SJSA1 (cell line): ENCODE measurements around the gene SMCP. TPM values are rescaled to one million over a fixed set of nuclear protein-coding genes. Genes with fewer than 3 reads are reported as not detected.

ENCODE experiments used
- DNase-seq, 2 experiments: peaks; one replicate each; pipeline ENCODE4 v3.0.0-alpha.2; 2015 to 2020; ENCODE audit warnings: low spot score in 2 of 2, low read depth in 1 of 2
- H3K27ac ChIP-seq: fragments of 250-450 bp; sonication (Bioruptor Pico); 2 replicates; pipeline ENCODE4 v1.5.1; 2020; ENCODE audit warnings: mild to moderate bottlenecking, moderate library complexity
- H3K27me3 ChIP-seq: fragments of 250-450 bp; sonication (Bioruptor Pico); replicated peaks from 2 replicates; pipeline ENCODE4 v1.5.1; 2020; ENCODE audit warnings: mild to moderate bottlenecking, moderate library complexity
- H3K36me3 ChIP-seq: fragments of 250-450 bp; sonication (Bioruptor Pico); 2 replicates; pipeline ENCODE4 v1.5.1; 2020; ENCODE audit warnings: mild to moderate bottlenecking
- H3K4me1 ChIP-seq: fragments of 250-450 bp; sonication (Bioruptor Pico); replicated peaks from 2 replicates; pipeline ENCODE4 v1.6.1; 2021; ENCODE audit warnings: mild to moderate bottlenecking
- H3K4me3 ChIP-seq: fragments of 250-450 bp; sonication (Bioruptor Pico); 2 replicates; pipeline ENCODE4 v1.5.1; 2020; ENCODE audit warnings: mild to moderate bottlenecking
- H3K9me3 ChIP-seq: fragments of 250-450 bp; sonication (Bioruptor Pico); replicated peaks from 2 replicates; pipeline ENCODE4 v1.5.1; 2020; ENCODE audit warnings: mild to moderate bottlenecking
- total RNA-seq: library from RNA; depleted of rRNA; stranded (reverse); fragments of >200 nt; shearing (Covaris generic); gene quantifications from 2 replicates; pipeline ENCODE4 v1.2.3, GENCODE V29; 2014; rRNA removed

SMCP gene, protein sequence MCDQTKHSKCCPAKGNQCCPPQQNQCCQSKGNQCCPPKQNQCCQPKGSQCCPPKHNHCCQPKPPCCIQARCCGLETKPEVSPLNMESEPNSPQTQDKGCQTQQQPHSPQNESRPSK
- total RNA-seq = not detected in 2 replicates

DNA sequence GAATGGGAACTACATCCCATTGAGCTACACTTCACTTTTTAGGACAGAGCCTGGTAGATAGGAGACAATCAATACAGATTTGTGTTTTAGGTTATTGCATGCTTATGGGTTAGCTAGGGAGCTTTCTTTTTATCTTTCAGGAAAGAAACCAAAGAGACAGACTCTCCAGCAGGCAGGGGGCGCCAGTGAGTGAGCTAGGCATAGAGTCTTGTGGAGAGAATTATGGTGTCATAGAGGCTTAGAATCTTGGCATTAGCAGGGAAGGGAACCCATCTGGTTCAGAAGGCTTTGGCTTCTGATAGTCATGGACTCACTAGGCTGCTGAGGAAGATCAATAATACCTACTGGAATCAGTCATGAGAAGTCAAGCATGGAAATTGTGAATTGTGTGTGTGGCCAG, at the start of gene SMCP:
Gene SMCP (plus strand): TSS at position 281 of the 400 bp plus-strand sequence. CDS start 6,101 bp downstream, outside the sequence.
- Histone ChIP-seq H3K9me3 (no peaks in the 10 kb centered on the region), H3K4me3 (no peak within 1 kb of the TSS), H3K27me3 (no peaks in the 10 kb centered on the region), H3K36me3 (no peaks in the 10 kb centered on the region), H3K27ac (no peak within 1 kb of the TSS), H3K4me1 (no peaks in the 10 kb centered on the region)
- no peak for DNase-seq

DNA sequence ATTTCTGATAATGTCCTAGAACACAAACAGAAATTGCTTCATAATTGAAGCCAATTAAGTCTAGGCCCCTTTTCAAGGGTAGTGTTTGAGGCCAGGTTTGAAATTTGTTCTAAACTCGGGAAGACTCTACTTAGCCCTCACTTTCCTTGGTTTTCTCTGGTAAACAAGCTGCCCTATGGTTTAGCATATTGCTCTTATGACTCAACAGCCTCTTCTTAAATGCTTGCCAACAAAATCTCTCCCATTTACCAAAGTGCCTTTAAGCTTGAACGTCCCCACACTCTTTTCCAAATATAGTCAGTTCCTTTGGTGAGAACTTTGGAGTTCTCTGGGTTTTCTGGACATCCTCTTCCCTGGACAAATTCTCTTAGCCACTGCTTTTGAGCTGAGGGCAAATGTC, 41.3 kb upstream of the SMCP start:
- Histone ChIP-seq H3K4me3 (no peak overlapping the region), H3K9me3 (no peaks in the 10 kb centered on the region), H3K4me1 (no peaks in the 10 kb centered on the region), H3K27me3 (no peaks in the 10 kb centered on the region), H3K36me3 (no peaks in the 10 kb centered on the region), H3K27ac (no peak overlapping the region)
- DNase-seq = no peak

DNA sequence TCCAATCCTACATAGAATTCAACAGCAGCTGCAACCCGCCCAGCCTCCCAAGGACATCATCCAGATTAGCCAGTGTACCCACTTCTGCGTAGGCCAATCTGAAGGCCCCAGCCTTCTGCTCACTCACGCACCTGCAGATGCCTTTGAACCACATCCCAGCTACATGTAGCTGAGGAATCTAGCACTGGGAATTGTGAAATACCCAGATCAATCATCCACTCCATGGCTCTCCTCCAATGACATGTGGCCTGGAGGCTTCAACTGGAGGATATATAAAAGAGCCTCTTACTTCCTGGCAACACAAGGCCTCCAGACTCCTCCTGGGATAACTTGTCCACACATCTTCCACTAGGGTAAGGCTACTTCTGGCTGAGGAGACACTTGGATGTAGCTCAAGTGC, 35.6 kb upstream of the SMCP start, which contains the start of gene LCE6A:
Gene LCE6A (plus strand): TSS at position 301 of the 400 bp plus-strand sequence. CDS start 665 bp downstream, outside the sequence.
- Histone ChIP-seq H3K4me1 (no peaks in the 10 kb centered on the region), H3K27me3 (no peaks in the 10 kb centered on the region), H3K4me3 (no peak within 1 kb of the TSS), H3K36me3 (no peaks in the 10 kb centered on the region), H3K9me3 (no peaks in the 10 kb centered on the region), H3K27ac (no peak within 1 kb of the TSS)
- no peak for DNase-seq

DNA sequence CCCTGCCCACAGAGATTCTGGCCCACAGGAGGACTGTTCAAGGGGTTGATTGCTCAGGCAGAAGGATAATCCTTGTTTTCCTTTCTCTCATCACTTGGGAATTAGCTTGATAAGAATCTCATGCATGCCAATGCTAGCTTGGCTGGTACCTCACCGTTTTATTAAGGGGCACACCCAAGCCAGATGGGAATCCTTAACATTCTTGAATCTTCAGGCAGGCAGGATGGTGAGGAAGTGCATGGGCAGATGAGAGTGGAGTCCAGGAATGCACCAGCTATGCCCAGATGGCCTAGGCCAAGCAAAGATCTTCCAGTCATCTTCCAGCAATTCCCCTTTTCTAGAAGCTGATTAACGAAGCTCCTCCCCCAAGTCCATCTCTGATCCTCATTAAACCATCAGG, 22.5 kb upstream of the SMCP start:
- Histone ChIP-seq H3K9me3 (no peaks in the 10 kb centered on the region), H3K4me1 (no peaks in the 10 kb centered on the region), H3K27me3 (no peaks in the 10 kb centered on the region), H3K27ac (no peak overlapping the region), H3K4me3 (no peak overlapping the region), H3K36me3 (no peaks in the 10 kb centered on the region)
- DNase-seq = no peak

DNA sequence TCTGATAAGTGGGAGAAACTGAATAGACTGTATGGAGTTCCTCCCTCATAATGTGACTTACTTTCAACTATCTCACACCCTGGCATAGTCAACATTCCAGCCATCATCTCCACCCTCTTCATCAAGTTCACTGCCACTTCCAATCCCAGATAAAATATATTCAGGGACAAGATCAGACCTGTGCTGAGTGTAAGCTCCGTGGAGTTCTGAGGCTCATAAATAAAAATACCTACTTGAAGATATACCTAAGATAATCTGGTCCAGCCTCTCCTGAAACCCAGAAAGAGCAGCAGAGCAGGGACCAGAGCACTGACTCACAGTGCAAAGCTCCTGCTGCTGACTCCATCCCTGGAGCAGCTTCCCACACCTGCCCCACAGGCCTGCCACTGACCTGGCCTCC, 20.1 kb upstream of the SMCP start:
- Histone ChIP-seq H3K9me3 (no peaks in the 10 kb centered on the region), H3K36me3 (no peaks in the 10 kb centered on the region), H3K4me1 (no peaks in the 10 kb centered on the region), H3K4me3 (no peak overlapping the region), H3K27me3 (no peaks in the 10 kb centered on the region), H3K27ac (no peak overlapping the region)
- DNase-seq = no peak

DNA sequence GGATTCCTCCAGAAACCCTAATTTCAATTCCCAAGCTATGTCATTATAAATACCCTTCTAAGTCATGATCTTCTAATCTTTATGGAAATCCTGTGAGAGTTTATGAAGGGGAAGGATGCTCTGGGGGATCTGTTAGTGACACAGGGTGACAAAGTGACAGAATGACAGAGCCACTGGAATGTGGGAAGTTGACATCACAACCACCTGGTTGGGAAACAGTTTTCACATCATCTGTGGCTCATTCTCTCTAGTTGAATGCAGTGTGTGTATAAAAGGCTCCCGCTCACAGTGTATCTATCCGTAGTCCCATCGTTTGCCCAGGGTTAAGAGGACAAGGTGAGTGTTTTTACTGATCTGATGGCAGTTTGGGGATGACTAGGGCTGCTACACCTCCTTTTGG, 18.4 kb upstream of the SMCP start, which contains the start of gene LCE7A:
Gene LCE7A (plus strand): TSS at position 301 of the 400 bp plus-strand sequence. CDS start 702 bp downstream, outside the sequence.
- no peak within 1 kb of the TSS for H3K27ac ChIP-seq
- H3K4me1 ChIP-seq = no peaks in the 10 kb centered on the region
- no peaks in the 10 kb centered on the region for H3K36me3 ChIP-seq
- H3K4me3 ChIP-seq = no peak within 1 kb of the TSS
- DNase-seq = no peak
- no peaks in the 10 kb centered on the region for H3K9me3 ChIP-seq
- H3K27me3 ChIP-seq = no peaks in the 10 kb centered on the region

DNA sequence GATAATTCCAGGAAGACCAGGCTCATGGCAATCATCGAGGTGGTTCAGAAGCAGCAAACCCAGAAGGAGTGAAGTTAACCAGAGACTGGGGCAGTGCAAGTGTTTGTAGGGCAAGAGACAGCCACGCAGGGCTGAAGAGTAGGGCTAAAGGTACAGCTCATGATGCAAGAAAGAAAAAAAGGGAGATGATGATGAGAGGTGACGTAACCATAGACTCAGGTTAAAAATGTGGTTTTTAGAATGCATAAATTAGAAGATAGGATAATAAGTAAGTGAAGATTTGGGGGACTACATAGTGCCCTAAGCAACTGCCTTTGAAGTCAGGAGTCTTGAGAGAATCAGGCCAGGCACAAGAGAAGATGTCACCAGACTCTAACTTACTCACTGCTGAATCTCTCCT, 18.0 kb upstream of the SMCP start:
- DNase-seq = no peak
- Histone ChIP-seq H3K4me1 (no peaks in the 10 kb centered on the region), H3K9me3 (no peaks in the 10 kb centered on the region), H3K36me3 (no peaks in the 10 kb centered on the region), H3K4me3 (no peak overlapping the region), H3K27me3 (no peaks in the 10 kb centered on the region), H3K27ac (no peak overlapping the region)

DNA sequence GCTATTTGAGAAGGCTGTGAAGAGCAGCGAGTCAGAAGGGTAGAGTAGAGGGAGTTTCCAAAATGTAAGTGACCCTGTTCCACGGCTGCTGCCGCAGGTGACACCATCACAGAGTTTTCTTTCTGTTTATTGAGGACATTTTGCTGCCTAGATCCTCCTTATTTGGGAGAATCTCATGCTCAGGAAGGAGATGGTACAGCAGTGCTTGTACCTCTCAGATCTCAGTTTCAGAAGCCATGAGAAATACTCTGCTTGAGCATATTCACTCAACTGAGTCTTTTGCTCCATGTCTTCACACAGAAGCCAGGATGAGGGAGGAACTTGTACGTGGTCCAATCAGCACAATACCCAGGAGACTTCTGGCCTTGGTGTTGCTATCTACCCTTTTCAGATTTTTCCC, 16.7 kb upstream of the SMCP start:
- Histone ChIP-seq H3K36me3 (no peaks in the 10 kb centered on the region), H3K27ac (no peak overlapping the region), H3K9me3 (no peaks in the 10 kb centered on the region), H3K4me3 (no peak overlapping the region), H3K27me3 (no peaks in the 10 kb centered on the region), H3K4me1 (no peaks in the 10 kb centered on the region)
- no peak for DNase-seq

DNA sequence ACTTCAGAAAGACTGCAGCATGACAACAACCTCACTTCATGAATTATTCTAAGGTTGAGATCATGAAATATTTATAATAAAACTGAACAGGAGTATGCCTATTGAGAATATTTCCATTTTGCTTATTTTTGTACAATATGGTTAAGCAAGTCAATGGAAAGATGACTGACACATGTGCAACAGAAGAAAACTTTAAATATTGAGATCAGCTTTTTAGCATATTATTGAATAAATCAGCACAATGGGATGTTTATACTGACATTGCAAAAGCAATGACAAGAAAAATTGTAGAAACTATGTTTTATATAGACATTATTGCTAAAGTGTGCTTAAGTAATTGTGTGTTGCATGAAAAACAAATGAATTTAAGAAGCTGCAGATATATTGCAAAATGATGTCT, 13.7 kb upstream of the SMCP start:
- H3K27ac ChIP-seq = no peak overlapping the region
- H3K4me3 ChIP-seq = no peak overlapping the region
- no peaks in the 10 kb centered on the region for H3K4me1 ChIP-seq
- DNase-seq = no peak
- no peaks in the 10 kb centered on the region for H3K36me3 ChIP-seq
- no peaks in the 10 kb centered on the region for H3K9me3 ChIP-seq
- H3K27me3 ChIP-seq = 0 out of 2 replicates have a peak, but pooled peaks cover 3% of the 10 kb centered on the region

DNA sequence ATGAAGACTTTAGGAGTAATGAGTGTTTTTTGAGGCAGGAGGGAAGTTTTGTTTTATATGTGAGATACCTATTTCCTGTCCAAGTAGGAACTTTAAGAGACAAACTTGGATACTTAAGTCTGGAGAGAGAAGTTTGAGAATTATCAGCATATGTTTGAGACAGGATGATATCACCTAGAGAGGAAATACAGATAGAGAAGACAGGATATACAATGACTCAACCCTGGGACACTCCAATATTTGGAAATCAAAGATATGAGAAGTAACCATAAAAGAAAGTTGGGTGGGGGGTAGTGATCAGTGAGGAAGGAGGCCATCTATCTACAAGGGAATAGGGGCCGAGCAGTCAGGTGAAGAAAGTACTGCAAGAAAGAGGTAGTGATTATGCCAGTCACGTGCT, 11.8 kb upstream of the SMCP start:
- H3K4me1 ChIP-seq = no peaks in the 10 kb centered on the region
- H3K9me3 ChIP-seq = no peaks in the 10 kb centered on the region
- no peak overlapping the region for H3K27ac ChIP-seq
- H3K4me3 ChIP-seq = no peak overlapping the region
- DNase-seq = no peak
- 0 out of 2 replicates have a peak, but pooled peaks cover 3% of the 10 kb centered on the region for H3K27me3 ChIP-seq
- H3K36me3 ChIP-seq = no peaks in the 10 kb centered on the region

DNA sequence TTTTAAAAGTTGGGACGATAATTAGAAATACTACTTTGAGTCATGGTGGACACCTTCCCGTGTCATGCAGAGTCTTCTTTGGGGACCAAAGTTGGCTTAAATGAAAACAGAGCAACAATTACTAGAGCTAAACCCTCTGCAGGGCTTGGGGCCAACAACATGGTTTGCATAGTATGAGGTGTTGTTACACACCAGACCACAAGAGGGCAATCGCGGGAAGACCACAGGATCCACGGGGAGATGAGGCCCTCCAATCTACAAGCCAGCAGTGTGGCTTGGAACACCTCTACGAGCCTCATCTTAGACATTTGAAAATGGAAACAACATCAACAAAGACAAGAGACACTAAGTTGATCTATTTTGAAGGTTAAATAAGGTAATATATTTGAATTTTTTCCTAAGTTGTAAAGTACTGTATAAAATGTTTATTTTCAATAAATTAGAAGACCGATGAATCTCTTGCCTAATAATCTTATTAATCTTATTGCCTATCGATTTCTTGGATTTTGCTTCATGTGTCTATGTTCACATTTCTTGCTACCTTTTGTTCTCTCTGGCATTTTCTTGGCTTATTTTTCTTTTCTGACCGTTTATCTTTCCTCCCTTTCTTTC, 8.2 kb upstream of the SMCP start:
- H3K4me1 ChIP-seq = no peaks in the 10 kb centered on the region
- H3K27me3 ChIP-seq = 0 out of 2 replicates have a peak, but pooled peaks cover 3% of the 10 kb centered on the region
- H3K4me3 ChIP-seq = no peak overlapping the region
- no peaks in the 10 kb centered on the region for H3K9me3 ChIP-seq
- H3K36me3 ChIP-seq = no peaks in the 10 kb centered on the region
- H3K27ac ChIP-seq = no peak overlapping the region
- DNase-seq = peak in 1 of 2 experiments; percentile 27

DNA sequence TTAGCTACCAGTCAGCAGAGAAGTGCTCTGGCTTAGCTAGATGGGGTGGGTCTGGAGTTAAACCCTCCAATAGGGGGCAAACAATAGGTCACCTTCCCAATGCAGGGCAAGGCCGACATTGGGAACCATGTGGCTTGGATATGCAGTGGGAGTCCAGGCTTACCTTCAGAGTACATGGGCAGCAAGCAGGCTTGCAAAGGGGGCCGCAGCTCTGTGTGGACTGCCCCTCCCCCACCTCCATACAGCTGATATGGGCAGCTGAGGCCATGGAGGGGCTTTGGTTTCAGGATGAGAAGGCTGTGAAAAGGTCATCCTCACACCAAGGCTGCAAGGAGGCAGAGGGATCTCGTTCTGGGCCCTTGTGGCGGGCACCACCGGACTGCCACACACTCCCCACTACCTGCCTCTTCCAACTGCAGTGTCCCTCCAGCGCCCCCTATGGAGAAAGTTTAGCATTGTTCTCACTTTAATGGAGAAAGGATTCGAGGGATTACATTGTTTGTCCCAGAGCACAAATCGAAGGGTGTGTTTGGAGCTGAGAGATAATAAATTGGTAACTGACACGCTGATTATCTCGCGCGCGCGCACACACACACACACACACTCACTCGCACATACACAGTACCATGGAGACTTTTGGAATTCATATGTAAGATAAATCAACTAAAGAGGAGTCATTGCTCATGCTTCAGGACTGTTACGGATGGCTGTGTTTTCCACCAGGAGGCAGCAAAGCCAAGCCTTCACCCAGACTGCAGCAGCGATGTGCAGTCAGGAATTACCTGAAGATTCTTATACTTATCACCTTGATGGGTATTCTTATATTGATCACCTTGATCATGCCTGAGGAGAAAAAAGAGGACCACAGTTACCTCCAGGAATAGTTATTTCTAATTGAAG, 7.0 kb upstream of the SMCP start:
- Histone ChIP-seq H3K36me3 (no peaks in the 10 kb centered on the region), H3K27me3 (0 out of 2 replicates have a peak, but pooled peaks cover 3% of the 10 kb centered on the region), H3K4me1 (no peaks in the 10 kb centered on the region), H3K4me3 (no peak overlapping the region), H3K9me3 (no peaks in the 10 kb centered on the region), H3K27ac (no peak overlapping the region)
- peak in 1 of 2 experiments; percentile 23 for DNase-seq

DNA sequence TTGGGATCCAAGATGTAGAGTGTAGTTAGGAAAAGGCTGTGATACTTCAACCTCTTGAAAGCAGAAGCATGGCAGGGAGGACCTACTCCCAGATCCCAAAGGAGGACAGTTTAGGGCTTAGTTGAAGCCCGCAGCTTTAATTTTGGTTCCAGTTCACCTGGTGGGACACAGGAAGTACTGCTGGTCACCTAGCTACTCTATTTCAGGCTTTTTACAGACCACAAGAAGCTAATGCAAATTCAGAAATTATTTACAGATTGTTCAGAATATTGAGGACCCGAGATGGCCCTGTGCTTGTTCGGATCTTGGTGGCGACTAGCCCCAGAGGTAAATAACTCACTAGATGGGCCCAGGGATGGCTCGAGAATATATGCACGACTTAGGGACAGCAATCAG, 6.4 kb upstream of the SMCP start:
- Histone ChIP-seq H3K4me1 (no peaks in the 10 kb centered on the region), H3K27me3 (0 out of 2 replicates have a peak, but pooled peaks cover 3% of the 10 kb centered on the region), H3K9me3 (no peaks in the 10 kb centered on the region), H3K36me3 (no peaks in the 10 kb centered on the region), H3K4me3 (no peak overlapping the region), H3K27ac (no peak overlapping the region)
- DNase-seq = no peak

DNA sequence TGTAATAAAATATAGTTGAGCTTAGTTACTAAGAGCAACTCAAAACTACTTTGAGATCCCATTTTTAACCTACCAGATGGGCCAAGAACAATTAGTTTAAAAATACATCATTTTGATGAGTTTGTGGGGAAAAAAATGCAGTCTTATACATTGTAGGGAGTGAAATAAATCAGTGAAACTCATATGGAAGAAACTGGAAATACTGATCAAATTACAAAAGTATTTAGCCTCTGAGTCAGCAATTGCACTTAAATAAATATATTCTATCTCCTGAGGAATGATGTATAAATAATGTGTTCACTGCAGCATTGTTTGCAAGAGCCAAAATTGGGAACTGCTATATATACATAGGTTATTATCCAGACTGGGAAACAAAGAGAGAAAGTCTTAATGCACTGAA, 4.6 kb upstream of the SMCP start:
- Histone ChIP-seq H3K27ac (no peak overlapping the region), H3K4me3 (no peak overlapping the region), H3K36me3 (no peaks in the 10 kb centered on the region), H3K9me3 (no peaks in the 10 kb centered on the region), H3K27me3 (no peaks in the 10 kb centered on the region), H3K4me1 (no peaks in the 10 kb centered on the region)
- DNase-seq = no peak
